Ascending aorta (tissue), 2 donors: ENCODE results near the gene IQSEC3. TPM values are rescaled to one million over a fixed set of nuclear protein-coding genes. Genes with fewer than 3 reads are reported as not detected.

Source experiments
- DNase-seq, 2 donors: peaks; one replicate each; pipeline ENCODE4 v3.0.0-alpha.2; 2019; ENCODE audit warnings: low spot score in 2 of 2
- H3K27ac ChIP-seq, 2 donors: fragments of 200-600 bp; sonication (generic); one replicate each; pipeline ENCODE4 v1.5.1; 2016 to 2017; ENCODE audit warnings: mild to moderate bottlenecking in 1 of 2
- H3K27me3 ChIP-seq: fragments of 200-600 bp; sonication (generic); one replicate; pipeline ENCODE4 v1.5.1; 2017
- H3K36me3 ChIP-seq, 2 donors: fragments of 200-600 bp; sonication (generic); one replicate each; pipeline ENCODE4 v1.5.1; 2016
- H3K4me1 ChIP-seq, 2 donors: fragments of 200-600 bp; sonication (generic); one replicate each; pipeline ENCODE4 v1.5.1; 2016 to 2017; ENCODE audit warnings: mild to moderate bottlenecking in 1 of 2
- H3K4me3 ChIP-seq, 2 donors: fragments of 200-600 bp; sonication (generic); one replicate each; pipeline ENCODE4 v1.5.1; 2016 to 2017; ENCODE audit warnings: mild to moderate bottlenecking in 1 of 2
- H3K9me3 ChIP-seq, 2 donors: fragments of 200-600 bp; sonication (generic); one replicate each; pipeline ENCODE4 v1.5.1; 2016
- CTCF ChIP-seq, 3 experiments: fragments of 200-600 bp in 2 of 3; fragments of 450-650 bp in 1 of 3; sonication (generic) in 2 of 3; IDR thresholded peaks; one replicate each; pipeline ENCODE4 v1.5.1; 2016 to 2019; ENCODE audit warnings: antibody characterized with exemption in 3 of 3, mild to moderate bottlenecking in 1 of 3, moderate library complexity in 1 of 3
- intact Hi-C: fragments of 100-400 bp; cut with DNase I; formaldehyde crosslinking; loops from one replicate; pipeline ENCODE4 v1.15.1; 2023
- total RNA-seq: library from RNA; depleted of rRNA; stranded (reverse); fragments of >200 nt; gene quantifications from one replicate; pipeline ENCODE4 v1.1.0, GENCODE V29; 2016

Gene IQSEC3
- total RNA-seq, 1 donor from 2014 or later: 0.53 TPM

GRCh38 chr12:174124-174523, 107.6 kb downstream of the IQSEC3 start:
- H3K9me3 ChIP-seq: no peaks in the 10 kb centered on the region
- no peak overlapping the region for H3K27ac ChIP-seq
- H3K36me3 ChIP-seq: no peaks in the 10 kb centered on the region
- TF ChIP-seq CTCF (IDR thresholded peaks at IDR 0.05): no peak
- H3K4me1 ChIP-seq: peaks cover 2 to 5% of the 10 kb centered on the region in 2 donors
- no peaks in the 10 kb centered on the region for H3K27me3 ChIP-seq
- intact Hi-C loops: no loop called here
- no peak for DNase-seq
- no peak overlapping the region for H3K4me3 ChIP-seq

- no peaks in the 10 kb centered on the region for H3K36me3 ChIP-seq
- no peaks in the 10 kb centered on the region for H3K9me3 ChIP-seq
- intact Hi-C loops: no loop called here
- H3K27me3 ChIP-seq: no peaks in the 10 kb centered on the region
- H3K4me3 ChIP-seq: no peak overlapping the region
- no peak for TF ChIP-seq CTCF (IDR thresholded peaks at IDR 0.05)
- peaks cover 2 to 5% of the 10 kb centered on the region in 2 donors for H3K4me1 ChIP-seq
- H3K27ac ChIP-seq: no peak overlapping the region
- DNase-seq: no peak
Measured at GRCh38 chr12:174596-174995, 108.0 kb downstream of the IQSEC3 start.

- DNase-seq: no peak
- Histone ChIP-seq H3K4me1 (peaks cover 2 to 5% of the 10 kb centered on the region in 2 donors), H3K36me3 (no peaks in the 10 kb centered on the region), H3K27ac (no peak overlapping the region), H3K4me3 (no peak overlapping the region), H3K27me3 (no peaks in the 10 kb centered on the region), H3K9me3 (no peaks in the 10 kb centered on the region)
- TF ChIP-seq CTCF (IDR thresholded peaks at IDR 0.05): no peak
- intact Hi-C loops: no loop called here
Measured at GRCh38 chr12:175250-175649, 108.7 kb downstream of the IQSEC3 start.

- TF ChIP-seq CTCF (IDR thresholded peaks at IDR 0.05): no peak
- Histone ChIP-seq H3K9me3 (no peaks in the 10 kb centered on the region), H3K4me3 (no peak overlapping the region), H3K4me1 (peaks cover 2 to 5% of the 10 kb centered on the region in 2 donors), H3K36me3 (no peaks in the 10 kb centered on the region), H3K27me3 (no peaks in the 10 kb centered on the region), H3K27ac (no peak overlapping the region)
- intact Hi-C loops: no loop called here
- DNase-seq: no peak
Measured at GRCh38 chr12:175759-176158, 109.2 kb downstream of the IQSEC3 start.

GRCh38 chr12:176321-177181, 110.0 kb downstream of the IQSEC3 start:
- no peak for DNase-seq
- no peak for TF ChIP-seq CTCF (IDR thresholded peaks at IDR 0.05)
- Histone ChIP-seq H3K27me3 (no peaks in the 10 kb centered on the region), H3K4me1 (peaks cover 2 to 5% of the 10 kb centered on the region in 2 donors), H3K9me3 (no peaks in the 10 kb centered on the region), H3K4me3 (no peak overlapping the region), H3K27ac (no peak overlapping the region), H3K36me3 (no peaks in the 10 kb centered on the region)
- intact Hi-C loops: no loop called here
